Measurements from ENCODE around the gene TUBB4A. TPM values are rescaled to one million over a fixed set of nuclear protein-coding genes. Genes with fewer than 3 reads are reported as not detected.

TUBB4A gene
- total RNA-seq, 2 experiments from 2014 or later: 9.7 to 16.0 TPM

- POLR2A ChIA-PET: interaction anchor here (0.7 kb wide), 1 partner anchor 74 kb away, joined by 3 read pairs; no protein-coding TSS in a partner anchor
- no peak for DNase-seq (ENCODE audit: low spot score)
These were observed 2.9 kb downstream of the TUBB4A start for GRCh38 chr19:6499052-6499790.

GRCh38 chr19:6498294-6499036 is 3.6 kb downstream of the TUBB4A start:
- no peaks in the 10 kb centered on the region for H3K9me3 ChIP-seq (ENCODE audit: low read length)
- H2AFZ ChIP-seq (ENCODE audit: low read length): no peak overlapping the region
- H3K4me3 ChIP-seq (ENCODE audit: low read depth, low read length, poor library complexity, severe bottlenecking): no peak overlapping the region
- POLR2A ChIA-PET: interaction anchor here (0.7 kb wide), 1 partner anchor 73 kb away, joined by 3 read pairs; no protein-coding TSS in a partner anchor
- H3K4me2 ChIP-seq (ENCODE audit: low read length): no peak overlapping the region
- no peaks in the 10 kb centered on the region for H3K79me2 ChIP-seq (ENCODE audit: insufficient read depth, low read depth, low read length)
- BruUV-seq (replicated peaks): no TSS peak
- H3K27ac ChIP-seq (ENCODE audit: low read depth, low read length, poor library complexity, severe bottlenecking): no peak overlapping the region
- CTCF ChIA-PET (ENCODE audit: unreplicated experiment): no interaction called here
- no peaks in the 10 kb centered on the region for H3K9me2 ChIP-seq (ENCODE audit: insufficient read depth, low read length)
- peaks cover 25% of the 10 kb centered on the region for H3K4me1 ChIP-seq (ENCODE audit: insufficient read depth, low read length, poor library complexity, severe bottlenecking)
- no peak for DNase-seq (ENCODE audit: low spot score)
- intact Hi-C loops (cut with micrococcal nuclease; ENCODE audit: unreplicated experiment): no loop called here
- TF ChIP-seq CTCF (conservative IDR thresholded peaks at IDR 0.05; ENCODE audit: low read length) (no peak), EZH2phosphoT487 (IDR thresholded peaks at IDR 0.05; ENCODE audit: borderline replicate concordance, low read depth, low read length) (no peak)
- no peaks in the 10 kb centered on the region for H3K36me3 ChIP-seq (ENCODE audit: insufficient read depth, low read length)
- no peaks in the 10 kb centered on the region for H4K20me1 ChIP-seq (ENCODE audit: insufficient read depth, low read length)

More at GRCh38 chr19:6499052-6499790, 2.9 kb downstream of the TUBB4A start:
- Histone ChIP-seq H2AFZ (ENCODE audit: low read length) (no peak overlapping the region), H3K4me1 (ENCODE audit: insufficient read depth, low read length, poor library complexity, severe bottlenecking) (peaks cover 31% of the 10 kb centered on the region), H3K27ac (ENCODE audit: low read depth, low read length, poor library complexity, severe bottlenecking) (no peak overlapping the region), H3K79me2 (ENCODE audit: insufficient read depth, low read depth, low read length) (no peaks in the 10 kb centered on the region), H3K36me3 (ENCODE audit: insufficient read depth, low read length) (no peaks in the 10 kb centered on the region), H3K4me2 (ENCODE audit: low read length) (no peak overlapping the region; the same call in 1 of the 2 replicates), H3K4me3 (ENCODE audit: low read depth, low read length, poor library complexity, severe bottlenecking) (no peak overlapping the region), H4K20me1 (ENCODE audit: insufficient read depth, low read length) (no peaks in the 10 kb centered on the region), H3K9me2 (ENCODE audit: insufficient read depth, low read length) (no peaks in the 10 kb centered on the region), H3K9me3 (ENCODE audit: low read length) (no peaks in the 10 kb centered on the region)
- BruUV-seq (replicated peaks): no TSS peak
- intact Hi-C loops (cut with micrococcal nuclease; ENCODE audit: unreplicated experiment): no loop called here
- CTCF ChIA-PET (ENCODE audit: unreplicated experiment): no interaction called here
- no peak for TF ChIP-seq CTCF (conservative IDR thresholded peaks at IDR 0.05; ENCODE audit: low read length)
- no peak for TF ChIP-seq EZH2phosphoT487 (IDR thresholded peaks at IDR 0.05; ENCODE audit: borderline replicate concordance, low read depth, low read length)
